ENCODE data around the gene TFPT. TPM values are rescaled to one million over a fixed set of nuclear protein-coding genes. Genes with fewer than 3 reads are reported as not detected.

The TFPT gene
- total RNA-seq, 2 donors from 2014 or later, result 6.5 to 11.9 TPM

GRCh38 chr19:54158812-54159351, 43.4 kb upstream of the TFPT start:
- TF ChIP-seq POLR2A (IDR thresholded peaks at IDR 0.05) (no peak), CTCF (IDR thresholded peaks at IDR 0.05) (no peak)
- peak overlapping the region; percentile 80 to 96 (median 93) for H3K27ac ChIP-seq
- no peaks in the 10 kb centered on the region for H3K27me3 ChIP-seq
- H3K4me3 ChIP-seq, result peak overlapping the region; percentile 30 to 59
- peaks cover 42% of the 10 kb centered on the region for H3K4me1 ChIP-seq
- whole genome bisulfite sequencing, 2 donors, result 5 to 6% methylated on average over 7 to 19 of the region's 19 CpGs
- intact Hi-C loops (cut with DNase I), result no loop called here
- DNase-seq, result no peak
- no peak for ATAC-seq
- H3K36me3 ChIP-seq (replicated peaks in 1 of 2; ENCODE audit: insufficient read depth in 1 of 2, low read depth in 2 of 2), result peaks cover 5 to 13% of the 10 kb centered on the region in 2 donors
- no peaks in the 10 kb centered on the region for H3K9me3 ChIP-seq

GRCh38 chr19:54156953-54157352, 41.5 kb upstream of the TFPT start:
- intact Hi-C loops (cut with DNase I), result no loop called here

GRCh38 chr19:54156490-54156889, 41.0 kb upstream of the TFPT start:
- Histone ChIP-seq H3K9me3 (no peaks in the 10 kb centered on the region), H3K27ac (no peak overlapping the region), H3K27me3 (no peaks in the 10 kb centered on the region), H3K4me3 (no peak overlapping the region), H3K36me3 (replicated peaks in 1 of 2; ENCODE audit: insufficient read depth in 1 of 2, low read depth in 2 of 2) (peaks cover 5 to 29% of the 10 kb centered on the region in 2 donors), H3K4me1 (peaks cover 29% of the 10 kb centered on the region)
- 67 to 77% methylated on average over 8 to 10 of the region's 11 CpGs for WGBS, 2 donors
- intact Hi-C loops (cut with DNase I), result no loop called here
- no peak for DNase-seq
- ATAC-seq, result no peak
- TF ChIP-seq POLR2A (IDR thresholded peaks at IDR 0.05) (no peak), CTCF (IDR thresholded peaks at IDR 0.05) (no peak)

More at GRCh38 chr19:54156953-54157352, 41.5 kb upstream of the TFPT start:
- TF ChIP-seq POLR2A (IDR thresholded peaks at IDR 0.05), result no peak
- no peak for TF ChIP-seq CTCF (IDR thresholded peaks at IDR 0.05)
- DNase-seq, result no peak
- Histone ChIP-seq H3K9me3 (no peaks in the 10 kb centered on the region), H3K27me3 (no peaks in the 10 kb centered on the region), H3K4me1 (peaks cover 34% of the 10 kb centered on the region), H3K36me3 (replicated peaks in 1 of 2; ENCODE audit: insufficient read depth in 1 of 2, low read depth in 2 of 2) (peaks cover 5 to 28% of the 10 kb centered on the region in 2 donors), H3K4me3 (no peak overlapping the region), H3K27ac (no peak overlapping the region)
- WGBS, 2 donors, result 79 to 83% methylated on average over 3 of the region's 3 CpGs
- no peak for ATAC-seq

GRCh38 chr19:54155694-54156093, 40.2 kb upstream of the TFPT start:
- WGBS, 2 donors, result 73 to 81% methylated on average over 14 to 19 of the region's 19 CpGs

More at GRCh38 chr19:54155694-54156093, 40.2 kb upstream of the TFPT start:
- no peaks in the 10 kb centered on the region for H3K27me3 ChIP-seq
- ATAC-seq (no peak), DNase-seq (no peak)
- TF ChIP-seq POLR2A (IDR thresholded peaks at IDR 0.05), result no peak
- TF ChIP-seq CTCF (IDR thresholded peaks at IDR 0.05), result no peak
- H3K4me3 ChIP-seq, result no peak overlapping the region
- H3K9me3 ChIP-seq, result no peaks in the 10 kb centered on the region
- H3K36me3 ChIP-seq (replicated peaks in 1 of 2; ENCODE audit: insufficient read depth in 1 of 2, low read depth in 2 of 2), result peaks cover 5 to 29% of the 10 kb centered on the region in 2 donors
- intact Hi-C loops (cut with DNase I), result no loop called here
- H3K4me1 ChIP-seq, result peaks cover 22% of the 10 kb centered on the region
- H3K27ac ChIP-seq, result no peak overlapping the region
